GM12892 (cell line): Measurements from ENCODE around the gene KRTAP1-5.

Experiments
- POLR2A ChIP-seq: IDR thresholded peaks from 2 replicates; pipeline ENCODE4 v1.6.1; 2011; ENCODE audit warnings: low read depth, low read length, control low read depth
- POLR2AphosphoS5 ChIP-seq: IDR thresholded peaks from 2 replicates; pipeline ENCODE4 v1.6.1; 2011; ENCODE audit warnings: low read depth, low read length, control low read depth

DNA sequence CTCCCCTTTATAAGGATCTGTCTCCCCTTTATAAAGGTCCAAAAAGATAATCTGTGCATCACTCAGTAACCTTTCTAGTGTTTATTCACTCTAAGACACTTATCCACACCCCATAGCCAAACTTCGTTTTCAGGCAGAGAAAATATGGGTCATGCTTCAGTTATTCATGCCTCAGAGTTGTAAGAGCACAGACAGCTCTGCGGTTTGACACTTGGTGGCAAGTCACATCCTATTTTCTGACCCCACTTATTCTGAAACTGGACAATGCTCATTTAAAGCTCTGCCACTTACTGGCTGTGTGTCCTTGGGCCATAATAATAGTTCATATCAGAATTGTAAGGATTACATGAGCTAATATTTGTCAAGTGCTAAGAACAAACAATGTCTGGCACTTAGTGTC, 22.1 kb upstream of the KRTAP1-5 start:
- no peak for TF ChIP-seq POLR2A
- TF ChIP-seq POLR2AphosphoS5 = no peak
